ENCODE measurements around the gene MBL2. TPM values are rescaled to one million over a fixed set of nuclear protein-coding genes. Genes with fewer than 3 reads are reported as not detected.

MBL2 gene
- total RNA-seq, 1 experiment from 2014 or later, result not detected

- no peak overlapping the region for H3K27ac ChIP-seq (ENCODE audit: low read length)
- POLR2A ChIA-PET, result no interaction called here
- TF ChIP-seq REST (IDR thresholded peaks at IDR 0.05; ENCODE audit: insufficient read depth in 1 of 2, low read depth in 2 of 2, low read length in 1 of 2) (no peak), POLR2AphosphoS5 (IDR thresholded peaks at IDR 0.05; ENCODE audit: low read depth, low read length) (no peak), CTCF (IDR thresholded peaks at IDR 0.05) (no peak), TCF7L2 (IDR thresholded peaks at IDR 0.05; ENCODE audit: low read depth, low read length) (no peak), SIN3A (IDR thresholded peaks at IDR 0.05; ENCODE audit: borderline replicate concordance, insufficient read depth, low read depth, low read length) (no peak)
- H3K27me3 ChIP-seq (ENCODE audit: control insufficient read depth, insufficient read depth, low read length), result no peaks in the 10 kb centered on the region
- no peak for ATAC-seq
- BruUV-seq (replicated peaks), result no TSS peak
- no peak overlapping the region for H3K4me3 ChIP-seq (ENCODE audit: low read depth in 2 of 2, low read length in 2 of 2)
- no peak for DNase-seq (ENCODE audit: low read depth, low spot score)
- H3K4me1 ChIP-seq (ENCODE audit: control insufficient read depth, insufficient read depth, low read length), result no peaks in the 10 kb centered on the region
- H3K9me3 ChIP-seq (ENCODE audit: control insufficient read depth, insufficient read depth, low read depth, low read length), result no peaks in the 10 kb centered on the region
- H3K36me3 ChIP-seq (ENCODE audit: control insufficient read depth, insufficient read depth, low read length), result no peaks in the 10 kb centered on the region
- in situ Hi-C loops (cut with HindIII; ENCODE audit: low pct_unique_long_range_greater_than_20kb, low sequenced_read_pairs) (no loop called here), intact Hi-C loops (cut with micrococcal nuclease; ENCODE audit: unreplicated experiment) (no loop called here)
- CTCF ChIA-PET, result no interaction called here
Observed at GRCh38 chr10:52756295-52756694, 16.3 kb downstream of the MBL2 start.

- H3K27me3 ChIP-seq (ENCODE audit: control insufficient read depth, insufficient read depth, low read length), result no peaks in the 10 kb centered on the region
- no peaks in the 10 kb centered on the region for H3K4me1 ChIP-seq (ENCODE audit: control insufficient read depth, insufficient read depth, low read length)
- in situ Hi-C loops (cut with HindIII; ENCODE audit: low pct_unique_long_range_greater_than_20kb, low sequenced_read_pairs), result no loop called here
- intact Hi-C loops (cut with micrococcal nuclease; ENCODE audit: unreplicated experiment), result no loop called here
- TF ChIP-seq SIN3A (IDR thresholded peaks at IDR 0.05; ENCODE audit: borderline replicate concordance, insufficient read depth, low read depth, low read length) (no peak), POLR2AphosphoS5 (IDR thresholded peaks at IDR 0.05; ENCODE audit: low read depth, low read length) (no peak), REST (IDR thresholded peaks at IDR 0.05; ENCODE audit: insufficient read depth in 1 of 2, low read depth in 2 of 2, low read length in 1 of 2) (no peak), TCF7L2 (IDR thresholded peaks at IDR 0.05; ENCODE audit: low read depth, low read length) (no peak), CTCF (IDR thresholded peaks at IDR 0.05) (no peak)
- ATAC-seq (no peak), DNase-seq (ENCODE audit: low read depth, low spot score) (no peak)
- CTCF ChIA-PET, result no interaction called here
- POLR2A ChIA-PET, result no interaction called here
- H3K4me3 ChIP-seq (ENCODE audit: low read depth in 2 of 2, low read length in 2 of 2), result no peak overlapping the region
- H3K9me3 ChIP-seq (ENCODE audit: control insufficient read depth, insufficient read depth, low read depth, low read length), result no peaks in the 10 kb centered on the region
- H3K36me3 ChIP-seq (ENCODE audit: control insufficient read depth, insufficient read depth, low read length), result no peaks in the 10 kb centered on the region
- H3K27ac ChIP-seq (ENCODE audit: low read length), result no peak overlapping the region
- no TSS peak for BruUV-seq (replicated peaks)
Observed at GRCh38 chr10:52755297-52756062, 17.1 kb downstream of the MBL2 start.
